Fibroblast of the aortic adventitia (primary cell): ENCODE data around the gene PHYHD1. TPM values are rescaled to one million over a fixed set of nuclear protein-coding genes. Genes with fewer than 3 reads are reported as not detected.

Experiments used
- DNase-seq: peaks from one replicate; pipeline ENCODE4 v3.0.0-alpha.2; 2010; ENCODE audit warnings: low read depth
- H3K4me3 ChIP-seq: 2 replicates; pipeline ENCODE4 v1.5.1; 2011; ENCODE audit warnings: low read depth, mild to moderate bottlenecking, control low read depth, low read length, moderate library complexity
- CTCF ChIP-seq: IDR thresholded peaks from 2 replicates; pipeline ENCODE4 v1.5.1; 2011; ENCODE audit warnings: mild to moderate bottlenecking, low read length, control low read depth, inconsistent platforms; ENCODE audit not compliant: insufficient read depth
- total RNA-seq: library from RNA; depleted of rRNA; stranded (reverse); fragments of >200 nt; gene quantifications from 2 replicates; pipeline ENCODE4 v1.2.3, GENCODE V29; 2012; ENCODE audit warnings: low replicate concordance

PHYHD1 gene
- total RNA-seq, 1 donor: 8.5 TPM

GRCh38 chr9:128979111-128979510 lies 58.3 kb downstream of the PHYHD1 start:
- no peak for DNase-seq
- no peak overlapping the region for H3K4me3 ChIP-seq
- no peak for TF ChIP-seq CTCF

GRCh38 chr9:128983536-128983935 lies 62.8 kb downstream of the PHYHD1 start:
- H3K4me3 ChIP-seq: no peak overlapping the region
- no peak for TF ChIP-seq CTCF
- DNase-seq: no peak

DNA sequence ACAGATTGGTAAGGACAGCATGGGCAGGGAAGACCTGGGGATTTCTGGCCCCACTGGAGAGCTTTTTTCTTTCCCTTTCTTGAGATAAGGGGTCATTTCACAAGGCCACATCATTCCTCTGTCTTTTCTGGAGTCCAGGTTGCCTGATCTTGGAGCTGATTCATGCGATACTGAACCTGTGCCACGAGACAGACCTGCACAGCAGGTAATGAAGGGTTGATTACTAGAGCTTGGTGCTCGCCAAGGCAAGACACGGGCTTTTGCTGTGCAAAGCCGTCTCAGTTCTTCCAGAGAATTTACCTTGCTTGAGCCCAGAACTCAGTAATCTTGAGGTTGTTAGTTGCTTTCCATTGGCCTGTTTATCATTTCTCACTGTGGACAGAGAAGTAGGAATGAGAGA lies 65.9 kb downstream of the PHYHD1 start:
- TF ChIP-seq CTCF: no peak
- no peak overlapping the region for H3K4me3 ChIP-seq
- DNase-seq: no peak

DNA sequence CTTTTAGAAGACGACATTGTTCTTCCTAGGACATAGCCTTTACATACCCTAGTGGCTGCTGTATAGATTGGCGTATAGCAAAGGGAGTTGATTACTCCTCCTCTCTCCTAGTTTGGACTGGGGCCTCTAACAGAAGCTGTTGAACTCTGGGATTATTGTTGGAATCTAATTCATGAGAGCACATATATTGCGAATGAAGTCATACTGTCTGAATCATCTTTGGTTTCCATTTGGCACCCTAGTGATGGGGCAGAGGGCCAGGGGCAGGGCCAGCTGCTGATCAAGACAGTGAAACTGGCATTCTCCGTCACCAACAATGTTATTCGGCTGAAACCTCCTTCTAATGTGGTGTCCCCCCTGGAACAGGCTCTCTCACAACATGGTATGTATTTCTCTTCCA lies 67.0 kb downstream of the PHYHD1 start:
- H3K4me3 ChIP-seq: no peak overlapping the region
- peak; percentile 73 for DNase-seq
- TF ChIP-seq CTCF: no peak

Other genes starting within 250 kb of the PHYHD1 start
- gene SET, start 231.8 kb upstream of the PHYHD1 start, total RNA-seq: 313 and 1,883 TPM in 2 replicates
- gene PKN3, start 218.5 kb upstream of the PHYHD1 start, total RNA-seq: 1.2 and 3.6 TPM in 2 replicates
- gene ZDHHC12, start 196.9 kb upstream of the PHYHD1 start, total RNA-seq: 18.9 and 31.2 TPM in 2 replicates
- gene ZER1, start 149.1 kb upstream of the PHYHD1 start, total RNA-seq: 24.3 and 76.3 TPM in 2 replicates
- gene TBC1D13, start 133.7 kb upstream of the PHYHD1 start, total RNA-seq: 21.0 and 24.2 TPM in 2 replicates
- gene ENDOG, start 102.5 kb upstream of the PHYHD1 start, total RNA-seq: 11.1 and 14.3 TPM in 2 replicates
- gene SPOUT1, start 91.2 kb upstream of the PHYHD1 start, total RNA-seq: 14.9 and 15.0 TPM in 2 replicates
- gene KYAT1, start 39.0 kb upstream of the PHYHD1 start, total RNA-seq: 5.3 and 6.8 TPM in 2 replicates
- gene LRRC8A, start 38.8 kb upstream of the PHYHD1 start, total RNA-seq: 19.6 and 50.6 TPM in 2 replicates
- 17.6 and 27.4 TPM in 2 replicates for gene DOLK, start 26.6 kb downstream of the PHYHD1 start, total RNA-seq
- 37.0 and 69.1 TPM in 2 replicates for gene NUP188, start 26.7 kb downstream of the PHYHD1 start, total RNA-seq
- gene SH3GLB2, start 107.3 kb downstream of the PHYHD1 start, total RNA-seq: 32.1 and 41.0 TPM in 2 replicates
- 20.6 and 35.5 TPM in 2 replicates for gene MIGA2, start 115.6 kb downstream of the PHYHD1 start, total RNA-seq
- 7.8 and 12.4 TPM in 2 replicates for gene DOLPP1, start 160.1 kb downstream of the PHYHD1 start, total RNA-seq
- 21.3 and 66.0 TPM in 2 replicates for gene CRAT, start 189.8 kb downstream of the PHYHD1 start, total RNA-seq
- gene PTPA, start 190.4 kb downstream of the PHYHD1 start, total RNA-seq: 48.2 and 91.5 TPM in 2 replicates